ENCODE results near the gene TMEM219. TPM values are rescaled to one million over a fixed set of nuclear protein-coding genes. Genes with fewer than 3 reads are reported as not detected.

TMEM219 gene
- total RNA-seq, 1 donor from 2014 or later: 119 TPM

DNA sequence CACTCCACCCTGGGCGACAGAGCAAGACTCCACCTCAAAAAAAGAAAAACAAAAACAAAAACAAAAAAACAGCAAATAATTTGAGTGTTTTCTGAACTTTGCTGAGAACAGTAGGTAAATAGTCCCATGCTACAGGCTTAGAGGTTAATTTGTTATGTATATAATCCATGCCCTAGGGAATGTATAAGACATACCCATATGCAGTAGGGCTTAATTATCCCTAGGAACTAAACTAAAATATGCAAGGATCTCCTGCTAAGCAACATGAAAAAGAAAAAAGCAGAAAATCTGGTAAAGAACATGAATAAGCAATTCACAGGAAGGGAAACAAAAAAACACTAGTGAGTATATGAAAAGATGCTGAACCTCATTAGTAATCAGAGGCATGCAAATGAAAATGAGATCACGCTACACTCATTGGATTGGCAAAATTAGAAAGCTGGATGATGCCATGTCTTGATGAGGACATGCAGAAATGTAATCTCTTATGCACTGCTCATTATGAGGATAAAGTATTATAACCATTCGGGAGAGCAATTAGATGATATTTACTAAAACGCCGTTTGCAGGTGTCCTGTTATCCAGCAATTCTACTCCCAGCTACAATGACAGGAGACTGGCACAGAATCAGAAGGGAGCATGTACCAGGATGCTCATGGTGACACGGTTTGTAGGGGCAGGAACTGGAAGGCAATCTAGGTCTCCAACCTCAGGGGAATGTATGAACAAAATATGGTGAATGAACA lies 41.4 kb upstream of the TMEM219 start:
- Mint-ChIP-seq H3K36me3 (ENCODE audit: unreplicated experiment) (peaks cover 22% of the 10 kb centered on the region), H3K4me3 (ENCODE audit: unreplicated experiment) (no peak overlapping the region), H3K9me3 (ENCODE audit: unreplicated experiment) (no peaks in the 10 kb centered on the region), H3K27me3 (ENCODE audit: unreplicated experiment) (no peaks in the 10 kb centered on the region), H3K27ac (ENCODE audit: unreplicated experiment) (peak overlapping the region; percentile 4), H3K4me1 (ENCODE audit: unreplicated experiment) (peaks cover 15% of the 10 kb centered on the region)
- no peak for DNase-seq (ENCODE audit: extremely low spot score, unreplicated experiment)
- TF ChIP-seq, protein P1, sequence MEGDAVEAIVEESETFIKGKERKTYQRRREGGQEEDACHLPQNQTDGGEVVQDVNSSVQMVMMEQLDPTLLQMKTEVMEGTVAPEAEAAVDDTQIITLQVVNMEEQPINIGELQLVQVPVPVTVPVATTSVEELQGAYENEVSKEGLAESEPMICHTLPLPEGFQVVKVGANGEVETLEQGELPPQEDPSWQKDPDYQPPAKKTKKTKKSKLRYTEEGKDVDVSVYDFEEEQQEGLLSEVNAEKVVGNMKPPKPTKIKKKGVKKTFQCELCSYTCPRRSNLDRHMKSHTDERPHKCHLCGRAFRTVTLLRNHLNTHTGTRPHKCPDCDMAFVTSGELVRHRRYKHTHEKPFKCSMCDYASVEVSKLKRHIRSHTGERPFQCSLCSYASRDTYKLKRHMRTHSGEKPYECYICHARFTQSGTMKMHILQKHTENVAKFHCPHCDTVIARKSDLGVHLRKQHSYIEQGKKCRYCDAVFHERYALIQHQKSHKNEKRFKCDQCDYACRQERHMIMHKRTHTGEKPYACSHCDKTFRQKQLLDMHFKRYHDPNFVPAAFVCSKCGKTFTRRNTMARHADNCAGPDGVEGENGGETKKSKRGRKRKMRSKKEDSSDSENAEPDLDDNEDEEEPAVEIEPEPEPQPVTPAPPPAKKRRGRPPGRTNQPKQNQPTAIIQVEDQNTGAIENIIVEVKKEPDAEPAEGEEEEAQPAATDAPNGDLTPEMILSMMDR (IDR thresholded peaks at IDR 0.05): no peak

DNA sequence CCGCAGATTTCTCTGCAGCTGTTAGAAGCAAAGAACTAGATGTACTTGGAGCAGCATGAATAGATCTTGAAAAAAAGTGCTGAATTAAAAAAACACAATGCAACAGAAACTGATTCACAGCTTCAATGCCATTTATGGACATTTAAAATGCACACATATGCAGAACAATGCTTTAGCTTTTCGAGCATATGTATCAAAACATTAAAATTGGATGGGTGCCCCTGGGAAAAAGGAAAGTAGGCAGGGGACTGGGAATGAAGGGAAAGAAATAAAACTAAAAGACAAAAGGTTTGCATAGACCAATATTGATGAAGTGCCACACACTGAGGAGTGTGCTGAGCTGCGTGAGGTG lies 40.9 kb upstream of the TMEM219 start:
- Mint-ChIP-seq H3K27ac (ENCODE audit: unreplicated experiment) (no peak overlapping the region), H3K4me1 (ENCODE audit: unreplicated experiment) (peaks cover 16% of the 10 kb centered on the region)

DNA sequence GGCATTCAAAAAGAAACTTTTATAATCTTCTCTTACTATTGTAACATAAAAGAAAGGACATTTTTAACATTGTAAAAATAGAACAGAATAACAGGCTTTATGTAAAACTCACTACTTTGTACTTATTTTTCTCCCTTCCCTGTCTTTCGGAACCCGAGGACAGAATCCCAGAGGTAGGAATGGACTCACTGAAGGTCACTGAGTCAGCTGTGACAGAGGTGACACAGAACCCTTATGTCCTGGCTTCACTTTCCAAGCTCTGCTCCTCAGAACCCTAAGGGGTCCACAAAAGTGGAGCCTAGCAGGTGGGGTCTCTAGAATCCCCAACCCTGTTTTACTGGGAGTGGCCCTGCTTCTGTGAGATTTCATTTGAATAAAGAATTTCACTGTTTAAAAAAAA lies 39.6 kb upstream of the TMEM219 start:
- DNase-seq (ENCODE audit: extremely low spot score, unreplicated experiment): no peak
- Mint-ChIP-seq H3K9me3 (ENCODE audit: unreplicated experiment) (no peaks in the 10 kb centered on the region), H3K27me3 (ENCODE audit: unreplicated experiment) (no peaks in the 10 kb centered on the region), H3K4me1 (ENCODE audit: unreplicated experiment) (peaks cover 29% of the 10 kb centered on the region), H3K27ac (ENCODE audit: unreplicated experiment) (no peak overlapping the region), H3K36me3 (ENCODE audit: unreplicated experiment) (peaks cover 20% of the 10 kb centered on the region), H3K4me3 (ENCODE audit: unreplicated experiment) (no peak overlapping the region)
- TF ChIP-seq, protein P1 (IDR thresholded peaks at IDR 0.05): no peak

More for the DNA sequence above, 40.9 kb upstream of the TMEM219 start:
- Mint-ChIP-seq H3K36me3 (ENCODE audit: unreplicated experiment) (peaks cover 22% of the 10 kb centered on the region), H3K9me3 (ENCODE audit: unreplicated experiment) (no peaks in the 10 kb centered on the region), H3K27me3 (ENCODE audit: unreplicated experiment) (no peaks in the 10 kb centered on the region), H3K4me3 (ENCODE audit: unreplicated experiment) (no peak overlapping the region)
- TF ChIP-seq, protein P1 (IDR thresholded peaks at IDR 0.05): no peak
- no peak for DNase-seq (ENCODE audit: extremely low spot score, unreplicated experiment)

DNA sequence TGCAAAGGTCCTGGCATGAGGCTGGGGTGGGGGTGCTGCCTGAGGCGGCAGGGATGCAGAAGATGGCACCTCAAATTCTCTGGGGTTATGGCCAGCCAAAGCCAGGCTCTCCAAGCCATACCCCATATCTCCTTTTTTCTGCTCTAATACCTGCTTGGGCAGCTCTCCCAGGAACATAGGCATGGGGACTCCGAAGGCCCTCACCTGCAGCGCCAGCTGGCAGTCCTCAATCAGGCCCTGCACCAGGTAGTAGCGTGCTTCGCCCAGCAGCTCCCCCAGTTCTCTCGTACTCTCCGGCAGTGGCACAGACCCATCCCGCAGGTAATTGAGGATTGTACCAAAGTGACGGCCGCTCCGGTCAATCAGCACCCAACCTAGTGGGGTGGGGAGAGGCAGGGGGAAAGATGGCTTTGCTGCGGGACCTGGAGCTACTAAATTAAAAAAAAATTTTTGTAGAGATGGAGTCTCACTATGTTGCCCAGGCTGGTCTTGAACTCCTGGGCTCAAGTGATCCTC lies 38.8 kb upstream of the TMEM219 start:
- TF ChIP-seq, protein P1 (IDR thresholded peaks at IDR 0.05): no peak
- no peak for DNase-seq (ENCODE audit: extremely low spot score, unreplicated experiment)
- H3K4me1 Mint-ChIP-seq (ENCODE audit: unreplicated experiment): peaks cover 34% of the 10 kb centered on the region
- H3K9me3 Mint-ChIP-seq (ENCODE audit: unreplicated experiment): no peaks in the 10 kb centered on the region
- peaks cover 17% of the 10 kb centered on the region for H3K36me3 Mint-ChIP-seq (ENCODE audit: unreplicated experiment)
- H3K27ac Mint-ChIP-seq (ENCODE audit: unreplicated experiment): no peak overlapping the region
- no peak overlapping the region for H3K4me3 Mint-ChIP-seq (ENCODE audit: unreplicated experiment)
- no peaks in the 10 kb centered on the region for H3K27me3 Mint-ChIP-seq (ENCODE audit: unreplicated experiment)

DNA sequence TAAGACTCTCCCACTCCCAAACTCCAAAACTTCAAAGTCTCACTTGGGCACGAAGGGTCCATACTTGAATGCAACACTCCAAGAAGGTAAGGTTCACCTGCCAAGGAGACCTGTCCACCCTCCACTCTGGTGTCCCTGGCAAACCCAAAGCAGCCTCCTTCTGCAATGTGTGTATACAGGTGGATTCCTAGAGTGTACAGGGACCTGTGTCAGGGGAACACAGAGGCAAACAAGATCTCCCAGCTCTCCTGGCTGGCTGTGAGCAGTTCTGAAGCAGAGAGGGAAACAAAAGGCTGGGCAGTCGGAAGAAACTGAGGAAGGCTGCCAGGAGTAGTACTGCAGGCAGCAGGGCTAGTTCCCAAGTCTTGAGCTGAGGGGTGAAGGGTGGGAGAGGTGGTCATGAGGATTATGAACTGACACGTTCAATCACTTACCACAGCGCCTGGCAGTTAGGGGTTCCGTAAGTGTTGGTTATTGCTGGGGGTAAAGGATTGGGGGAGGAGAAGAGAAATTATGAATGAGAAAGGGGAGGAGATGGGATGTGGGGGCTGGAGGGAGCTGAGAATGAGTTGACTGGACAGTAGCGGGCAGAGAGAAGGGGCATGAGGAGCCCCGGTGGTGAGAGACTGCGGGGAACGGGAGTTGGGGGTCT lies 36.6 kb upstream of the TMEM219 start:
- Mint-ChIP-seq H3K27me3 (ENCODE audit: unreplicated experiment) (no peaks in the 10 kb centered on the region), H3K36me3 (ENCODE audit: unreplicated experiment) (peaks cover 13% of the 10 kb centered on the region), H3K9me3 (ENCODE audit: unreplicated experiment) (no peaks in the 10 kb centered on the region), H3K4me1 (ENCODE audit: unreplicated experiment) (peaks cover 35% of the 10 kb centered on the region), H3K4me3 (ENCODE audit: unreplicated experiment) (peak overlapping the region; percentile 87), H3K27ac (ENCODE audit: unreplicated experiment) (peak overlapping the region; percentile 68)
- TF ChIP-seq, protein P1 (IDR thresholded peaks at IDR 0.05): no peak
- DNase-seq (ENCODE audit: extremely low spot score, unreplicated experiment): no peak

Measured in osteocyte (in vitro differentiated cells).